AG08396 (cell line): ENCODE measurements around the gene BRD3.
A peak's percentile ranks its signal among the peaks of the same experiment; 100 is the strongest.

ENCODE experiments used
- DNase-seq: peaks from one replicate; pipeline ENCODE4 v3.0.0; 2012; ENCODE audit warnings: low spot score, mixed read lengths

BRD3 gene

DNA sequence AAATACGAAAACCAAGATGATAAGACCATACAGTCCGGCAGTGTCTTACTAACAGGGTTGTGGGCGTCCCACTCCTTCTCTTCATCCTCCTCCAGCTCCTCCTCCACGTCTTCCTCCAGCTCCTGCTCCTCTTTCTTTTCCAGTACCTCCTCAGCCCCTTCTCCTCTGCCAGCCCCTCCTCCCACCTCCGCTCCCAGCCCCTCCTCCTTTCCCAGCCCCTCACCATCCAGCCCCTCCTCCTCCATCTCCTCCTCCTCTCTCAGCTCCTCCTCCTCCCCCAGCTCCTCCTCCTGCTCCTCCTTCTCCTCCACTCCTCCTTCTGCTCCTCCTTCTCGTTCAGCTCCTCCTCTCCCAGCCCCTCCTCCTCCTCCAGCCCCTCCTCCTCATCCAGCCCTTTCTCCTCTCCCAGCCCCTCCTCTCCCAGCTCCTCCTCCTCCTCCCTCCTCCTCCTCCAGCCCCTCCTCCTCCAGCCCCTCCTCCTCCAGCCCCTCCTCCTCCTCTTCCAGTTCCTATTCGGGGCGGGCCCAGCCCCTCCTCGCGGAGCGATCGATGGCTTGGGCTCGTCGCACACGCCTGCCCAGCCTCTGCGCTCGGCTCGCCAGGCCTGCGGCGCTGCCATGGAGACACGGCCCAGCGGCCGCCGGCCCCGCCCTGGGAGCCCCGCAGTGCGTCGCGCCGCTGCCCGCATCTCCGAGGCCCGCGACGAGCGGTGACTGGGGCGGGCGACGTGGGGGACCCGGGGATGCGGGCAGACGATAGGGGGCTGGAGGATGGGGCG, 42.8 kb downstream of the BRD3 start, which contains the start of gene BRD3OS:
Gene BRD3OS (plus strand): TSS at position 654 of the 778 bp plus-strand sequence. CDS start 1,267 bp downstream, outside the sequence.
- DNase-seq = peak; percentile 97

DNA sequence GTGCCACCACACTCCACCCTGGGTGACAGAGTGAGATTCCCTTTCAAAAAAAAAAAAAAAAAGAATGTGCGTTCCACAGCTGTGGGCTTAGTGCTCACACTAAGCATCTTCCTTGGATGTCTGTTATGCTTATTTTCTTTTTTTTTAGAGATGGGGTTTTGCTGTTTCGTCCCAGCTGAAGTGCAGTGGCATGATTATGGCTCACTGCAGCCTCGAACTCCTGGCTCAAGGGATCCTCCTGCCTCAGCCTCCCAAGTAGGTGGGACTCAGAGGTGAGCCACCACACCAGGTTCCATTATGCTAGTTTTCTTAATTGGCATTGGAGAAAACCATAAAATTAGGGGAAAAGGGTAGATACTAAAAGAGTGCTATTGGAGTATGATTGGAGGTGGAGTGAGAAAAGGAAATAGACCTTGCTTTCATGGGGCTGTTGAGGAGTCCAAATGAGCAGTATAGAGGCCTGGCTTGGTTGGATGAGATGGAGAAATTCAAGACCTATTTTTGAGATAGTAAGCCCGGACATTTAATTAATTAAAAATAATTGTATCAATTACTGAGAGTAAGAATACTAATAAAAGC, 43.5 kb downstream of the BRD3 start:
- DNase-seq = no peak

DNA sequence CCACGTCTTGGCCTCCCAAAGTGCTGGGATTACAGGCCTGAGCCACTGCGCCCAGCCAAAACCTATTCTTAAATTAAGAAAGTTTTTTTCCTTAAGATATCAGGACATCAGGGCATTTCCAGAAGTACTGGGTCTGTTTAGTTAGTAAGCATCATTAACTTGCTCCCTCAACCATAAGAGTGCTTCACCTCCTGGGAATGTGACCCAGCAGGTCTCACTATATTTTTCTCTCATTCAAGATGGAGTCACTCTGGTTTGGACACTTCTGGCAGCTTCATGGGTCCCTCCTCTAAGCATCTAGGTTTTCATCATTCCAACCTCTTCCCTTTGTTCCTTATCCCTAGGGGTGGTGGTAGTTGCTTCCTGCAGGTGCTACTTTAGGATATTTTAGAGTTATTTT, 52.9 kb downstream of the BRD3 start:
- no peak for DNase-seq

DNA sequence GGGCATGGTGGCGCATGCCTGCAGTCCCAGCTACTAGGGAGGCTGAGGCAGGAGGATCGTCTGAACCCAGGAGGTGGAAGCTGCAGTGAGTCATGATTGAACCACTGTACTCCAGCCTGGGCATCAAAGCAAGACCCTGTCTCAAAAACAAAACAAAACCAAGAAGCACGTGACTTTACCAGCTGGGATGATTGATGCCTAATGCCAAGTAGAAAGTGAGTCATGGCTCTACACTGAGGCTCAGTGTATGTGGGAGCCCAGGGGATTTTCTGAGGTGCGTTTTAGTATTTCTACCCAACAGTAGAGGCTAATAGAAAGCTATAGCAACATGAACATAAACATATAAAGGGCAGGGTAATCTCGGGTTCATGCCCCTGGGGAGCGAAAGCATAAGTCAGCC, 56.4 kb downstream of the BRD3 start:
- DNase-seq = no peak

DNA sequence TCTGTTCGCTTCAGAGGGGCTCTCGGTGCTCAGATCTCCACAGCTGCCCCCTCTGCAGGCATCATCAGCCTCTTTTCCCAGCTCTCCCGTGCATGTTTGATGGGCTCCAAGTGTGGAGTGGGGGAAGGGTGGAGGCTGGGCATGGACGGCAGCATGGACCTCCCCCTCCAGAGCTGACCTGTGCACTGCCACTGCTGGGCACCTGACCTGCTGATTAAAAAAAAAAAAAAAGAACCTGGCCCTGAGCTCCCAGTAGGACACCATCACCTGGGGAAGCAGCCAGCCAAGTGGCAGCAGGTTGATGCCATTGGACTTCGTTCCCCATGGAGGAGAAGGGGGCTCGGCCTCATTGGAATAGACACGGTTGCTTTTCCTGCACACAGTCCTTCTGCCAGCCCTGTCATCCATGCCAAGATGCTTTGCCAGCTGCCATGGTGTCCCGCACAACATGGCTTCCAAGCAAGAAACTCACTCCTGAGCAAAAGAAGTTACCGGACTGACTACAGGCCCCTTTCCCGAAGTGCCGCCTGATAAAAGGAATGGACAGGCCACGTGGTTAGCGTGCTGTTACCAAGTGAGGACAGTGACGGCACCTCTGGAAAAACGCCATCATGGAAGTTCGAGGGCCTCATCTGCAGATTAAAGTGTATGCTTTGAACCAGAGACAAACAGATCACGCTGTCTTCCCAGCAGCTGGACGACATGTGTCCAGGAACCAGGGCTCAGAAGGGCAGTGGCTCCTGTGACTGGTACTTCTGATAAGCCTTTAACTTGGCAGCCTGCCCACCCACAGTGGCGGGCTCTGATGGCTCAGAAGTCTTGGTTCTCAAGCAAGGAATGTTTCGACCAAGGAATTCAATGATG, 57.3 kb downstream of the BRD3 start:
- no peak for DNase-seq

DNA sequence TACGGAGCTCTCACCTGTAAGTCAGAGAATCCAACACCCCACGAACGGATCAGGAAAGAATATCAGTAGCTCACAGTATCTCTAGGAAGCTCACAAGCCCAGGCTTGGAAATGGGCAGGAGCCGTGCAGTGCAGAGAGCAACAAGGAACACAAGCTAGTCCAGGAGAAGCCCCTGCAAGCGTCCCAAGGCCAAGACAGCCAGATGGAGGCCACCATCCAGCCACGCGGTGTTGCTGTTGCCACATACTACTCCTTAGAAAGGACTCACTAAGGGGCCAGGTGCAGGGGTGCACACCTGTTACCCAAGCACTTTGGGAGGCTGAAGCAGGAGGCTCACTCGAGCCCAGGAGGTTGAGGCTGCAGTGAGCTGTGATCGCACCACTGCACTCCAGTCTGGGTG, 60.3 kb downstream of the BRD3 start:
- DNase-seq = no peak

DNA sequence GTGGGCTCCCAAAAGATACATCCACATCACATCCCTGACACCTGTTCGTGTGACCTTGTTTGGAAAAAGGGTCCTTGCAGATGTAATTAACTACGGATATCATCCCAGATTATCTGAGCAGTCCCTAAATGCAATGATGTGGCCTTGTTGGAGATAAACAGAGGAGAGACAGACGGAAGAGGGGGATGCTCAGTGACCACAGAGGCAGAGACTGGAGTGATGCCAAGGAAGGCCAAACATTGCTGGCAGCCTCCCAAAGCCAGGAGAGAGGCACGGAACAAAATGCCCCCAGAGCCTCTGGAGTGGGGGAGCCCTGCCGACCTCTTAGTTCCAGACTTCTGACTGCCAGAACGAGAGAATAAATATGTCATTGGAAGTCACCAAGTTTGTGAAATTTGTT, 60.7 kb downstream of the BRD3 start:
- DNase-seq = no peak

DNA sequence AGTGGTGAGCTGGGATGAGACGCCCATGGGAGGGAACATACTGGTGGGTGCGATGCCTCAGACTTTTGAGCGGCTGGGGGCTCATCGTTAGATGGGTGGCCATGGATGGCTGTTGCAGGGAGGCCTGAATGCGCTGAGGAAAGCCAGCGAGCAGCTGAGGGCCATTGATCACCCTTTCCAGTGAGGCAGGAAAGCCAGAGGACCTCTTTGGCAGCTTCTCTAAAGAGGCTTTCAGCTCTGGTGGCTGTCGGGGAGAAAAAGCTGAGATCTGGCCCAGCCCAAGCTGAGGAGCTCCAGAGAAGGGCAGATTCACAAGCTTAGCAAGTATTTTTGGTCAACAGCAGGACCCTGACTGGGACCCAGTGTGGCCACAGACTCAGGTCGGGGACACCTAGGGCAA, 62.4 kb downstream of the BRD3 start:
- no peak for DNase-seq

DNA sequence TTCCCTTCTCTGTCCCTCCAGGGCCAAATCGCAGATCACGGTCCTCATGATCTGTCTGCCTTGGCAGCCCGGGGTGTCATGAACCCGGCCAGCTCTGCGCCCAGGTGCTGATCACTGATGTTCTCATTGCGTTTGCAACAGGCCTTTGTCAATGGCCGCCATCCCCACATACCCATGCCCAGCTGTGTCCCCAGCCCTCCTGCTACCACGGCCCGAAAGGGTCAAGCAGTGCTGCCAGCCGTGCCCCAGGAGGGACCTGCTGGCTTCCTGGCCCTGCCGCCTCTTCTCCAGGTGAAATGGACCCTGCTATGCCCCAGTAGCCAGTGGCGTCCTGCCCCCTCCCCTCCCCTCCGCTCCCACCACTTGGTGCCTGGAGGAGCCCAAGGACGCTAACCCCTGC, 62.9 kb downstream of the BRD3 start:
- no peak for DNase-seq

DNA sequence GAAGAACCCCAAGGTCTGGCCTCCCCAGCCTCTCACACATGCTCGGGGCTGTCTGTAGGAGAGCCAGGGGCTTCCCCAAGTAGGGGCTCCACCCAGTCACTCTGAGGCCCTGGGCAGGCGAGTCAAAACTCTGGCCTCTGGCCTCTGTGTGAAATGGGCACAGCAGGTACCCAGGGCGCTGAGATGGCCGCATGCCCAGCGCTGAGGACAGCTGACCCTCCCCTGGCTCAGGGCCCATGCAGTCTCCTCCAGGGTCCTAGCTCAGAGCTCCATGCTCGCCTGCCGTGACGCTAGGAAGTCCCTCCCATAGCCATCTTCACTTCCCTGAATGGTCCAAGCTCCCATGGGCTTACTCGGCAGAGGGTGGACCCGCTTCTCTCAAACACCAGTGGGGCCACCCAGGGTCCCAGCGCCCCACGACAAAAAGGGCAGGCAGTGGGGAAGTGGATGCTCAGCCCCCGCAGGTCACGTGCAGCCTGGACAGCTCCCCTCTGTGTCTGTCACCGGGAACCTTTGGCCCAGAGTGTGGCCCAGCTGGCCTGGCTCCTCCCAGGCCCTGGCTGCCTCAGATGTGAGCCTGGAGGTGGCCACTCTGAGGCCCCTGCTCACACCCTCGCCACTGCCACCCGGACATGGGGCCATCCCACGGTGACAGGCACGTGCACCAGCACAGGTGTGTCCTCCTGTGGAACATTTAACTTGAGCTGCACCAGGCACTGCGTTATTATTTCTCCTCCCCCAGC, 63.5 kb downstream of the BRD3 start:
- no peak for DNase-seq

DNA sequence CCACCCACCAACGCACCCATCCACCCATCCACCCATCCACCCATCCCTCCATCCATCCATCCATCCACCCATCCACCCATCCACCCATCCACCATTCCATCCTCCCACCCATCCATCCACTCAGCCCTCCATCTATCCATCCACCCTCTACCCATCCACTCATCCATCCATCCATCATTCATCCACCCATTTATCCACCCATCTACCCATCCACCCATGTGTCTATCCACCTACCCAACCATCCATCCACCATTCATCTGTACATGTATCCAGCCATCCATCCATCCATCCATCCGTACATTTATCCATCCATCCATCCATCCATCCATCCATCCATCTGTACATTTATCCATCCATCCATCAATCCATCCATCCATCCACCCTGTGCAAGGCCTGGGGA, 64.6 kb downstream of the BRD3 start:
- no peak for DNase-seq

DNA sequence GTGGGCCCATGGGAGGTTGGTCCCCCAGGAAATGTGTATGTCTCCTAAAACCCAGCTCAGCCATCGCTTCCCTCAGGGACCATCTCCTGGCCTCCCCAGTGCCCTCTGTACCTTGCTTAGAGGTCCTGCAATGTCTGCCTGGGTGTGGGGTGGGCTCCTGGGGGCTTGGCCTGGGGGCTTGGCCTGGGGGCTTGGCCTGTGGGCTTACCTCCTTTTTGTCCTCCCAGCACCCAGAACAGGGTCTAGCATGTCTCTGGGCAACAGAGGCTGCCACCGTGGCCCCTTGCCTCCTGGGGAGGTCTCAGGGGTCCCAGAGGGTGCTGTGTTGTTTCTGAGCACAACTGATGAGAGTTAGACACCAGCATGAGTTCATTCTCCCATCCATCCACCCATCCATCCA, 65.0 kb downstream of the BRD3 start:
- DNase-seq = no peak

DNA sequence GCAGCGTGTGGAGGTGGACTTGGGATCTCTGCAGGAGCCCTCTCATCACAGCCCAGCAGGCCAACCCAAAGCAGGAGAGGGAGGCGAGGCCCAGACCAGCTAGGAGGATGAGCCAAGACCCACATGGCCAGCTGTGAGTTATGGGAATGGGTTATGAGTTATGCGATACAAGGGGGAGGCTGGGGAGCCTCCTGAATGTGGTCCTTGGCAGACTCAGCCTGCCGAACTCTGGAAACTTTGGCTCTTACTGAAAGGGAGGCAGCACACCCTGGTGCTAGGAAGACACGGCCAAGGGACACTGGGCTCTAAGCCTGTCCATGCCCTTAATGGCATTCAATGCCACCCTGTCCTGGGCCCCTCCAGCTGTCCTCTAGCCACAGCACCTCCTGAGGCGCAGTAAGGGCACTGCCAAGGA, 68.0 kb downstream of the BRD3 start:
- DNase-seq = no peak

DNA sequence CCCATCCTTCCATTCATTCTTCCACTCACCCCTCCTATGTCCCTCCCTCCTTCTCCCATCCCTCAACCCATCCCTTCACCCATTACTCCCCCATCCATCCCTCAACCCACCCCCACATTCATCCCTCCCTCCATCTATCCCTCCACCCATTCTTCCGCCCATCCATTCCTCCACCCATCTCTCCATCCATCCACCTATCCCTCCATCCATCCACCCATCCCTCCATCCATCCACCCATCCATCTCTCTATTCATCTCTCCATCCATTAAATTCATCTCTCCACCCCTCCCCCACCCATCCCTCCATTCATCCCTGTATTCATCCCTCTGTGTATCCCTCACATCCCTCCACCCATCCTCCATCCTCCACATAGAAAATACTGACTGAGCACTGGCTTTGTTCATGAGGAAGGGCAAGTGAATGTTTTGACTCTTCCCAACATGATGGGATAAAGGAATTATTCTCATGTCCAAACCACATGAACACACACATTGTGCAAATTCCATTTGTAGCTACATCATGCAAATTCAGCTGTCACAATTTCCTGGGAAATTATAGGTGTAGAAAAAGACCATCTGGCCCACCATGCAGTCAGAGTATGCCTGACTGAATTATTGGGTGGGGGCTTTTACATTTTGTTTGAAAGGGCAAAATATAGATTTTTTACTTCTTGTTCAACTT, 68.8 kb downstream of the BRD3 start:
- peak; percentile 50 for DNase-seq

DNA sequence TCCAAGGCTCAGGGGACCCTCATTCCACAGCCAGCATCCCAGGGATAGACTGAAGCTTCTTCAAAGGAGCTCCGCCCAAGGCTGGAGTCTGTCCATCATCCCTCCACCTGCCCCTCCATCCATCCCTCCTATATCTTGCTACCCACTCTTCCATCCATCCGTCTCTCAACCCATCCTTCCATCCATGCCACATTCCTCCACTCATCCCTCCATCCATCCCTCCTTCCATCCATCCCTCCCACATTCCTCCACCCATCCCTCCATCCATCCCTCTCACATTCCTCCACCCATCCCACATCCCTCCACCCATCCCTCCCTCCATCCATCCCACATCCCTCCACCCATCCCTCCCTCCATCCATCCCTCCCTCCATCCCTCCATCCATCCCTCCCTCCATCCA, 70.2 kb downstream of the BRD3 start:
- no peak for DNase-seq

DNA sequence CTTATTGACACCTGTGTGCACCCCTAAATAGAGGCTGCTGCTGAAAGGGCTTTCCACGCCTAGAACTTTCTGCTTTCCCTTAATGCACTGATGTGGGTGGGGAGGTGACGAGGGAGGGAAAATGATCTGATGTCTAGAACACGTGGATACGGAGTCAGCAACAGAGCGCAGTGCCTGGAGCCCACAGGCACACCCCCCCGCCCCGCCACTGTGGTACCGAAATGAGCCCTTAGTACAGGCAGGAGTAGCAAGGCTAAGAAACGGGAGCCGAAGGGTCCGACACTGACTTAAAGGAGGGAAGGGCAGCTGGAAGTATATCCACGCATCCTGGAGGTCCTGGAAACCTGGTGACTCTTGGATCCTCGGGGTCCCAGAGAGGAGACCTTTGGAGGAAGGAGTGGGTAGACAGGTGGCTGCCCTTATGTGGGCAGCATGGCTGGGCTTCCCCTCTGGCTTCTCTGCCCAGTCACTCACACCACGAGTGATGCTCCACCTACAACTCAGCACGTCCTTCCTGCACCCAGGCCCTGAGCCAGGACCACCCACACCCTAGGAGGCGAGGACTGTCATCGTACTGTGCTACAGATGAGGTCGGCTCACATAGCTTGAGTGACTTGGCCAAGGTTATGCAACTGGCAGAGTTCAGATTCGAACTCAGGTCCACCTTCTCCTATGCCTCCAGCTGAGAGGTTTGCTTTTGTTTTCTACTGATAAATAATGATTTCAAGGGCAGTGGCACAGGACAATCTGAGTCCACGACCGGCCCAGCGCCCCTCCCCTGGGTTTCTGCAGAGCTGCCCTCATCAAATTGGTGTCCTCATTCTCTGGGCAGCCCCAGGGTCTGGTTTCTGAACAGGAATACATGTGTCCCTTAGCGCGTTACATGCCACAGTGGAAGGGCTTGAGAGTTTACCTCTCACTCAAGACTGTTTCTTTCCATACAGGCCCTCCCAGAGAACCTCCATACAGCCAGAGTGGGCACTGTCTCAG, 71.0 kb downstream of the BRD3 start:
- DNase-seq = no peak

DNA sequence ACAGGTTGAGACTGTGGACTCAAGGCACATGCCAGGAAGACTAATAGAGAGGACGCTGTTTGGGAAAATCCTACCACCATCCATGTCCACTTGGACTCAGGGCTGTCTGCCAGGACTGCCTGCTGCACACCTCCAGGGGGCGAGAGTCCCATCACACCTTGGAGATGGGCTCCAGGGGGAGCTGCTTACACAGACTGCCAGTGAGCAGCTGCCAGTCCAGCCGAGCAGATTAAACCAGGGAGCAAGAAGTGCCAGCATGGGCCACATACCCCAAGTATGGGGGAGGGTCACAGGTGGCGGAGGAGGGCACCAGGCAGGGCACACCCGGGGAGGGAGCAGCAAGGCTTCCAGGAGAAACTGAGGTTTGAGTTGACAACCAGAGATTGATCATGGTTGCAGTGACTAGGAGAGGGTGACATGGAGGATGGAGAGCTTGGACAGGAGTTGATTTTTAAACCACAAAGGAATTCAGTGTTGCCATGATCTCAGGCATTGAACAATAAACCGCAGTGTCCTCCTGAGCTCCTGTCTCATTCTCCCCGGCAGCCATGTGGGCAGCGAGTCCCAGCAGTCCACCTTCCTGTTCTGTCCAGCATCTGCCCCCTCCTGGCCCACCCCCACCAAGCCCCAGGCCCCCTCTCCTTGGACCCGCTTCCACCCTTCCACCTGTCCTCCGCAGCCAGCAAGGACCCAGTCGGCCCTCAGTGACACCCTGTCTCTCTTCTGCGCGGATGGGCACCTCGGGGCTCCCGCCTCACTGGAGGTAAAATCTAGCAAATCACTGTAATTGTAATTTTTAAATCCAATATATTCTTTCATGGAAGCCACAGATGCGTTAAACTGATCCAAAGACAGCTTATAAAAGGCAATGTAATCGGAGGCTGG, 72.6 kb downstream of the BRD3 start:
- DNase-seq = peak; percentile 17

DNA sequence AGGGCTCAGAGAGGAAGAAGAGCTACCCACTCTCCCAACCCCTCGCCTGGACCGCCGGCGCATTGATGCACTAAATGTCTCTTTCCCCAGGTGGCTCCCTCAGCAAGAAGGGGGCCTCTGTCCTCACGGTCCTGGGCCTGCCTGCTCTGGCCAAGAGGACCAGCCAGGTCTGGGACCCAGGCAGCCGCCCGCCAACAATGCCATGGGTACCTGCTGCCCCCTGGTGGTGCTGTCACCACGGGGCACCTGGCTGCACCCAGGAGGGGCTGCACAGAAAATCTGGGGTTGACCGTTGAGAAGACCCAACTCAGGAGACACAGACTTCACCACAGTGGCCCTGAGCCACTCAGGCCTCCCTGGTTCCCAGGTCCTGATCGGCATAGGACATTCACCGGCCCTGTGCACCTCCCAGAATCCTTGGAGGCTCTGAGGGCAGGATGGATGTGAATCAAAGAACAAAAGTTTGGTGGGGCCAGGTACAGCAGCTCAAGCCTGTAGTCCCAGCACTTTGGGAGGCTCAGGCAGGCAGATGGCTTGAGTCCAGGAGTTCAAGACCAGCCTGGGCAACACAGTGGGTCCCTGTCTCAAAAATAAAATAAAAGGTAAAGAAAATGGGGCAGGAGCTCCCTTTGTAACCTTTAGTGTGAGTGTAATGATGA, 73.3 kb downstream of the BRD3 start:
- peak; percentile 86 for DNase-seq
